CD4-positive, alpha-beta T cell treated with Interleukin-17A for 4 hours (primary cell): Measurements from ENCODE around the gene GRB10.
A peak's percentile ranks its signal among the peaks of the same experiment; 100 is the strongest.

Source experiments
- DNase-seq: peaks from one replicate; pipeline ENCODE4 v3.0.0-alpha.2; 2020; ENCODE audit warnings: mixed read lengths

Gene GRB10

GRCh38 chr7:50651271-50651989 is 131.3 kb downstream of the GRB10 start:
- no peak for DNase-seq

GRCh38 chr7:50650057-50650664 is 132.5 kb downstream of the GRB10 start:
- no peak for DNase-seq

GRCh38 chr7:50649259-50649885 is 133.3 kb downstream of the GRB10 start:
- no peak for DNase-seq

- no peak for DNase-seq
These were observed 134.0 kb downstream of the GRB10 start for GRCh38 chr7:50648570-50649169.

- DNase-seq: no peak
These were observed 134.6 kb downstream of the GRB10 start for GRCh38 chr7:50648076-50648475.

GRCh38 chr7:50647286-50647980 is 135.3 kb downstream of the GRB10 start:
- no peak for DNase-seq

GRCh38 chr7:50646069-50646468 is 136.6 kb downstream of the GRB10 start:
- DNase-seq: no peak

- DNase-seq: no peak
These were observed 137.5 kb downstream of the GRB10 start for GRCh38 chr7:50645186-50645585.

GRCh38 chr7:50644586-50644985 is 138.1 kb downstream of the GRB10 start:
- DNase-seq: no peak

- DNase-seq: no peak
These were observed 138.6 kb downstream of the GRB10 start for GRCh38 chr7:50644114-50644513.

- DNase-seq: no peak
These were observed 141.0 kb downstream of the GRB10 start for GRCh38 chr7:50641442-50642405.

GRCh38 chr7:50640779-50641178 is 141.9 kb downstream of the GRB10 start:
- DNase-seq: no peak

GRCh38 chr7:50640256-50640655 is 142.4 kb downstream of the GRB10 start:
- DNase-seq: no peak

- no peak for DNase-seq
These were observed 144.7 kb downstream of the GRB10 start for GRCh38 chr7:50637725-50638643.

- no peak for DNase-seq
These were observed 148.3 kb downstream of the GRB10 start for GRCh38 chr7:50634378-50634777.

- no peak for DNase-seq
These were observed 149.3 kb downstream of the GRB10 start for GRCh38 chr7:50633414-50633710.

GRCh38 chr7:50632561-50633413 is 149.9 kb downstream of the GRB10 start:
- peak; percentile 71 for DNase-seq

GRCh38 chr7:50631639-50632038 is 151.1 kb downstream of the GRB10 start:
- DNase-seq: no peak

- DNase-seq: no peak
These were observed 151.6 kb downstream of the GRB10 start for GRCh38 chr7:50631100-50631499.
